ENCODE data around the gene CUTA.

- TF ChIP-seq CTCF (IDR thresholded peaks at IDR 0.05): peak; percentile 24 to 42 (median 37)
- TF ChIP-seq POLR2A (IDR thresholded peaks at IDR 0.05): peak in 1 of 2 donors; percentile 91
- TF ChIP-seq POLR2AphosphoS5 (IDR thresholded peaks at IDR 0.05; ENCODE audit: insufficient read depth in 1 of 2, low read depth in 1 of 2): peak; percentile 98 to 100
Observed at GRCh38 chr6:33417903-33418689, at the start of gene CUTA.
